Lung (tissue), 12 donors: Measurements from ENCODE around the gene ADD3. TPM values are rescaled to one million over a fixed set of nuclear protein-coding genes. Genes with fewer than 3 reads are reported as not detected.

Experiments used
- ATAC-seq: fragments of 200-7000 bp; cut with Tn5 transposase; one replicate; pipeline ENCODE4 v1.9.1; 2020; ENCODE audit warnings: moderate number of reproducible peaks; ENCODE audit not compliant: insufficient read depth, low FRiP score
- DNase-seq, 3 donors: peaks; one replicate each; pipeline ENCODE4 v3.0.0-alpha.2; 2013 to 2017
- H3K27ac ChIP-seq, 2 donors: one replicate each; pipeline ENCODE4 v1.5.1; 2013; ENCODE audit warnings: mild to moderate bottlenecking in 2 of 2, moderate library complexity in 2 of 2, control low read depth in 1 of 2, inconsistent platforms in 1 of 2, low read depth in 1 of 2, low read length in 1 of 2
- H3K27me3 ChIP-seq, 3 donors: one replicate each; pipeline ENCODE4 v1.5.1; 2013; ENCODE audit warnings: low read length in 2 of 3; ENCODE audit not compliant: control insufficient read depth in 3 of 3, insufficient read depth in 3 of 3
- H3K36me3 ChIP-seq, 4 donors: one replicate each; pipeline ENCODE4 v1.5.1; 2013; ENCODE audit warnings: low read length in 4 of 4, mild to moderate bottlenecking in 1 of 4, moderate library complexity in 1 of 4; ENCODE audit not compliant: control insufficient read depth in 4 of 4, insufficient read depth in 4 of 4
- H3K4me1 ChIP-seq, 5 donors: one replicate each; pipeline ENCODE4 v1.5.1; 2013; ENCODE audit warnings: low read length in 5 of 5, mild to moderate bottlenecking in 2 of 5, moderate library complexity in 1 of 5; ENCODE audit not compliant: control insufficient read depth in 5 of 5, insufficient read depth in 5 of 5
- H3K4me3 ChIP-seq: one replicate; pipeline ENCODE4 v1.5.1; 2013; ENCODE audit warnings: mild to moderate bottlenecking, control low read depth, moderate library complexity
- H3K9ac ChIP-seq, 2 donors: one replicate each; pipeline ENCODE4 v1.5.1; 2013; ENCODE audit warnings: low read length in 2 of 2, control low read depth in 1 of 2; ENCODE audit not compliant: insufficient read depth in 1 of 2
- H3K9me3 ChIP-seq, 4 donors: one replicate each; pipeline ENCODE4 v1.5.1; 2013; ENCODE audit warnings: low read length in 3 of 4, mild to moderate bottlenecking in 1 of 4, moderate library complexity in 1 of 4; ENCODE audit not compliant: control insufficient read depth in 4 of 4, insufficient read depth in 3 of 4
- CTCF ChIP-seq: IDR thresholded peaks from 2 replicates; pipeline ENCODE4 v1.5.1; 2012; ENCODE audit warnings: mild to moderate bottlenecking; ENCODE audit errors: control extremely low read depth, extremely low read depth
- WGBS, 2 donors: extraction: QIAGEN DNeasy Blood & Tissue Kit; methylation state at CpG; one replicate each; pipeline ENCODE4 v1.1.7; 2013; 5-methylcytosine and 5-hydroxymethylcytosine counted together
- polyA plus RNA-seq, 2 donors: library from polyadenylated mRNA; stranded (reverse); fragments of 200-250 nt; gene quantifications; one replicate each; pipeline ENCODE4 v1.2.1, GENCODE V29; 2013
- total RNA-seq, 2 donors: library from RNA; depleted of rRNA in 1 of 2; stranded (reverse); fragments of >200 nt in 1 of 2; gene quantifications; one replicate each; pipeline ENCODE4 v1.2.1, GENCODE V29; 2014 to 2021
- donor health status: control.
- donor health status: control.
- donor health status: Bipolar disorder and iron deficiency.
- donor health status: healthy.
- donor health status: DM: yes; HTN: yes; CAD: no.

The ADD3 gene
- total and polyA plus RNA-seq, 4 donors: 22.0 to 289 (median 56.1) TPM

DNA sequence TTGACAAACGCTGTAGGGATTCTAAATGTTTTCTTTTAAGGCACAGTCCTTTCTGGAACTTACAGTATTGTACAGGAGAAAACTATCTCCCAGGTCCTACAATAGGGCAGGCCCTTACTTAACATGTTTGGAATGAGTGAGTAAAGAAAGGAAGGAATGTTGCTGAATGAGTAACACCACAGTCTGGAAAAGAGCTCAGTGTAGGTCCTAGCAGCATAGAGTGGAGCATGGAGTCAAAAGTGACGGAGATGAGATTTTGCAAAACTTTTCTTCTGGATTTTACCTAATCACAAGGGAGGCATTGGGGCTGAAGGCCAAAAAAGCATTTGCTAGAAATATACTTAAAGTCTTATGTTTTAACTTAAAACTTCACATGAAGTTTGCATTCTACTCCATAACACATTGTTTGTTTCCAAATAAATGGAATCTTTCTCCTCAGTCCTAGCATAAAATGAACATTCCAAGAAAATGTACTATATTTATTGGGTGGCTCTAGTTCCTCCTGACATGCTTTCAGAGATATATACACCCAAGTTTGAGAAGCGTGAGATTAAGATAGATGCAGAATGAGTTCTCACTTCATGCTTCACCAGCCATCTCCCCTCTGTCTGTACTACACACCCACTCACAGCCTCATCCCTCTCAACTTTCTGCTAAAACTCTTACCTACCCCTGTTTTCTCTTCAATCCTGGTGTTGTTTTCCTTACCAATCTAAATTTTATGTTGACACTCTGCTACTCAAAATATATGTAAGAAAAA lies 20.2 kb upstream of the ADD3 start:
- Histone ChIP-seq H3K36me3 (no peaks in the 10 kb centered on the region), H3K9ac (no peak overlapping the region), H3K4me3 (no peak overlapping the region), H3K27me3 (no peaks in the 10 kb centered on the region), H3K4me1 (peaks cover 0 to 9% (median 4%) of the 10 kb centered on the region in 5 donors), H3K27ac (no peak overlapping the region), H3K9me3 (no peaks in the 10 kb centered on the region)
- DNase-seq (no peak), ATAC-seq (no peak)
- no peak for TF ChIP-seq CTCF
- WGBS, 2 donors: 81 to 90% methylated on average over 3 of the region's 3 CpGs

GRCh38 chr10:109988212-109988596 lies 19.6 kb upstream of the ADD3 start:
- 92 to 96% methylated on average over 1 of the region's 1 CpG for WGBS, 2 donors
- Histone ChIP-seq H3K4me1 (peaks cover 0 to 6% (median 4%) of the 10 kb centered on the region in 5 donors), H3K9ac (no peak overlapping the region), H3K27me3 (no peaks in the 10 kb centered on the region), H3K4me3 (no peak overlapping the region), H3K27ac (no peak overlapping the region), H3K36me3 (no peaks in the 10 kb centered on the region), H3K9me3 (no peaks in the 10 kb centered on the region)
- ATAC-seq (no peak), DNase-seq (no peak)
- TF ChIP-seq CTCF: no peak

GRCh38 chr10:109991266-109991855 lies 16.4 kb upstream of the ADD3 start:
- Histone ChIP-seq H3K27me3 (no peaks in the 10 kb centered on the region), H3K9me3 (no peaks in the 10 kb centered on the region), H3K9ac (no peak overlapping the region), H3K27ac (no peak overlapping the region), H3K36me3 (no peaks in the 10 kb centered on the region), H3K4me3 (no peak overlapping the region), H3K4me1 (peaks cover 1 to 9% (median 4%) of the 10 kb centered on the region in 5 donors)
- ATAC-seq: no peak
- WGBS, 2 donors: 93 to 100% methylated on average over 1 of the region's 1 CpG
- DNase-seq: no peak
- TF ChIP-seq CTCF: no peak
